Activated CD8-positive, alpha-beta memory T cell treated with anti-CD3 and anti-CD28 coated beads for 4 hours (primary cell): ENCODE results near the gene GPR107.

Experiments
- DNase-seq, 2 donors: peaks; one replicate each; pipeline ENCODE4 v3.0.0-alpha.2; 2020; ENCODE audit warnings: low read depth in 2 of 2

Gene GPR107

GRCh38 chr9:130159915-130160670, 106.4 kb downstream of the GPR107 start:
- DNase-seq, result no peak

- no peak for DNase-seq
Observed at GRCh38 chr9:130160862-130161470, 107.3 kb downstream of the GPR107 start.

- no peak for DNase-seq
Observed at GRCh38 chr9:130165579-130165978, 111.9 kb downstream of the GPR107 start.

- no peak for DNase-seq
Observed at GRCh38 chr9:130166399-130166798, 112.7 kb downstream of the GPR107 start.

- DNase-seq, result no peak
Observed at GRCh38 chr9:130167927-130168326, 114.2 kb downstream of the GPR107 start.

- DNase-seq, result no peak
Observed at GRCh38 chr9:130171226-130172148, 117.8 kb downstream of the GPR107 start.

- DNase-seq, result peak; percentile 29 to 34
Observed at GRCh38 chr9:130172161-130172857, 118.6 kb downstream of the GPR107 start, which contains the start of gene NCS1. TSS of gene NCS1 (plus strand) at chr9:130172404. CDS start at chr9:130172664, 260 bp downstream.

DNA sequence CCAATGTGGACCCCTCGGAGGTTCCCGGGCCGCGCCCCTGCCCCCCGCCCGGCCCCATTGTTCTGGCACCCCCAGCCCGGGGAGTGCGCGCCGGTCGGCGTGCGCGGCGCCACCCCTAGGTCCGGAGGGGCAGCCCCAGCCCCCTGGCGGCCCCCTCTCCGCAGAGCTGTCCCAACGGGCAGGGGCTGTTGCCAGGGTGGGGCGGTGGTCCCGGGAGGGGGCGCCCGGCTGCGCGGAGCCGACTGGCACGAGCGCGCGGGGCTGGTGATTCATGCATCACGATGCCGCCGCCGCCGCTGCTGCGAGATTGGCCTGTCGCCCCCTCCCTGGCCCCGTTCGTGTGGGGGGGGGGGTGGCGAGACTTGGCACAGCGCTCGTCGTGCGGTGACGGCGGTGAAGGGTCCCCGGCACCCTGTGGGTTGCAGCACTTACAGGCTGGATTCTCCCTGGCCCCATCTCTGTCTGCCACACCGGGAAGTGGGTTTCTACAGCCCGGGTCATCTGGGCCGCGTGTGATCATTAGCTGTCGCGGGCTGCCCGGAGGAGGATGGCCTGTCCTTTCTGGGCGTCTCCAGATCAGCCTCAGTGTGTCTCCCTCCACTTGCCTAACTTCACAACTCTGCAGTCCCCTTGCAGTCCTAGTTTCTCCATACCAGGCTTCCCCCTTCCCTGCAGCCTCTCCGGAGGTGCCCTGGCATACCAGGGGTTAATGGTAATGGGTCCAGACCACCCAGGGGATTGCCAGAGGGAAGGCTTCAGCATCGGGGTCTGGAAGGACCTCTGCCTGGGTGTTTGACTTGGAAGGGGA, 119.4 kb downstream of the GPR107 start:
- DNase-seq, result peak; percentile 33 to 42

- no peak for DNase-seq
Observed at GRCh38 chr9:130173666-130173983, 119.9 kb downstream of the GPR107 start.

DNA sequence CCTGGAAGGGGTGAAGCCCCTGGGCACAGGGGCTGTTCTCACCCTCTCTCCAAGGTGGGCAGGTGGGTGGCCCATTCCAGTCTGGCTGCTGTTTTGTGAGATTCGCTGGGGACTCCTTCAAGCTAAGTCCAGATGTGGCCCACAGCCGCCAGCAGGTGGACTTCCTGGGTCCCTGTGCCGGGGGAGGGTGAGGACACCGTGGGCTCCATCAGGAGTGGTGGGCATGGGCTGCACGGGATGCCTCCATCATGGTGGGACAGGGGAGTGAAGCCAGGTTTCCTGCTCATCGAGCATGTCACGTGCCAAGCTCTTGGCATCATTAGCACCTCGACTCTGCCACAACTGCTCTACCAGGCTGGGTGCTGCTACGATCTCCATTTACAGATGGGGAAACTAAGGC, 120.3 kb downstream of the GPR107 start:
- no peak for DNase-seq

GRCh38 chr9:130174920-130175321, 121.2 kb downstream of the GPR107 start:
- DNase-seq, result no peak

DNA sequence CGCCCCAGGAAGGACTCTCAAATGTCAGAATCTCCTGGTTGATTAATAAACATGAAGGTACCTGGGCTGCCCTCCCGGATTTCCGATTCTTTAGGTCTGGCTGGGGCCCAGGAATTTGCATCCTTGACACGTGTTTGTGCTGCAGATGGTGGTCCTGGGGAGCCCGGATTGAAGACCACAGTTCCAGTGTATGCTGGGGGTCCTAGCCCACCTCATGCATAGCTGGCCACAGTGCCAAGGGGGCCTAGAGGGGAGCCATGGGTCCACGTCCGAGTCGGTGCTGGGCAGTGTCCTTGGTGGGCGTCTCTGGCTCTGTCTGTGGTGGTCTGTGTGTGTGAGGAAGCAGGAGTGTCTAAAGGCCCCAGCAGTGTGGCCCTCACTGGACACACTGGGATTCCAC, 121.6 kb downstream of the GPR107 start:
- DNase-seq, result no peak

- no peak for DNase-seq
Observed at GRCh38 chr9:130176760-130177159, 123.1 kb downstream of the GPR107 start.

- DNase-seq, result no peak
Observed at GRCh38 chr9:130177898-130178805, 124.4 kb downstream of the GPR107 start.

GRCh38 chr9:130179331-130179907, 125.7 kb downstream of the GPR107 start:
- no peak for DNase-seq

GRCh38 chr9:130180516-130180915, 126.8 kb downstream of the GPR107 start:
- no peak for DNase-seq

GRCh38 chr9:130181678-130182380, 128.1 kb downstream of the GPR107 start:
- DNase-seq, result no peak

DNA sequence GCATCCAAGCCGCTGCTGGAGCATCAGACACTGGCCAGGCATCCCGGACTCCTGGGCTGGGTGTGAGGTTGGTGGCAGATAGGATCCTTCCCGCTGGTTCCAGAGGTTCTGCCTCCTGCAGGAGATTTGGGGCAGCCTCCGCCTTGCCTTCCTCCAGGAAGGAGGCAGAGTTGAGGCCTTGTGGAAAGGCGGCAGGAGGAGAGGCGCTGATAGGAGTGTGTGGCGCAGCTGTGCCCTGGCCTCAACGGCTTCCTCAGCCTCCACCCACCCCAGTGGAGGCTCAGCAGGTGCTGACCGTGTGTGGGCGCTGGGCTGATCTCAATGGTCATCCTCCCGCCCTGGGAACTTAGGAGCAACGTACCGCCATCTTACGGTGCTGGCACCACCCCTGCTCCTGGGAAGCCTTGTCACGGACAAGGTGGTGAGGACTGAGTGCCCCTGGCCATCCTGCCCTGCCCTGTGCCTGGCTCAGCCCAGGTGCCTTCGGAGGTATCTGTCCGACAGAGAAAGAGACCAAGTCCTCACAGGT, 128.7 kb downstream of the GPR107 start:
- no peak for DNase-seq
